Measurements from ENCODE around the gene ZDHHC6.

Gene ZDHHC6

GRCh38 chr10:112429654-112430230 lies 17.0 kb downstream of the ZDHHC6 start:
- no peak overlapping the region for H3K4me3 ChIP-seq (replicated peaks in 1 of 2; ENCODE audit: low read depth in 2 of 2, low read length in 2 of 2)
- DNase-seq (ENCODE audit: low read depth in 2 of 2), result no peak
- TF ChIP-seq, protein P1, sequence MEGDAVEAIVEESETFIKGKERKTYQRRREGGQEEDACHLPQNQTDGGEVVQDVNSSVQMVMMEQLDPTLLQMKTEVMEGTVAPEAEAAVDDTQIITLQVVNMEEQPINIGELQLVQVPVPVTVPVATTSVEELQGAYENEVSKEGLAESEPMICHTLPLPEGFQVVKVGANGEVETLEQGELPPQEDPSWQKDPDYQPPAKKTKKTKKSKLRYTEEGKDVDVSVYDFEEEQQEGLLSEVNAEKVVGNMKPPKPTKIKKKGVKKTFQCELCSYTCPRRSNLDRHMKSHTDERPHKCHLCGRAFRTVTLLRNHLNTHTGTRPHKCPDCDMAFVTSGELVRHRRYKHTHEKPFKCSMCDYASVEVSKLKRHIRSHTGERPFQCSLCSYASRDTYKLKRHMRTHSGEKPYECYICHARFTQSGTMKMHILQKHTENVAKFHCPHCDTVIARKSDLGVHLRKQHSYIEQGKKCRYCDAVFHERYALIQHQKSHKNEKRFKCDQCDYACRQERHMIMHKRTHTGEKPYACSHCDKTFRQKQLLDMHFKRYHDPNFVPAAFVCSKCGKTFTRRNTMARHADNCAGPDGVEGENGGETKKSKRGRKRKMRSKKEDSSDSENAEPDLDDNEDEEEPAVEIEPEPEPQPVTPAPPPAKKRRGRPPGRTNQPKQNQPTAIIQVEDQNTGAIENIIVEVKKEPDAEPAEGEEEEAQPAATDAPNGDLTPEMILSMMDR (IDR thresholded peaks at IDR 0.05; ENCODE audit: low read depth, low read length), result no peak

DNA sequence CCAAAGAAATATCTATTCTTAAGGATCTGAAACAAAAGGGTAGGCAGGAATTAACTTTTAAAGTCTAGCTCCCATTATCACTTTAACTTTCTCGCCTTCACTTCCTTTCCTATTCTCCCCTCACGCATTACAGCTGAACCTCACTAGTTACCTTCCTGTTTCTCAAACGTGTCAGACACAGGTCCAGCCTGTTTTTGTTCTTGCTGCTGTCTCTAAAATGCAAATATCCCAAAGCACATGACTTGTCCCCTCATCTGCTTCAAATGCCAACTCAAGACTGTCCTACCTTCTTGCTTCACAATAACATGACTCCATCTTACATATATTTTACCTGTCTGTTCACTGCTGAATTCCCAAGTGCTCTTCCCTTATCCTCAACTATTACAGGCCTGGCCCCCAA lies 17.6 kb downstream of the ZDHHC6 start:
- DNase-seq (ENCODE audit: low read depth in 2 of 2), result no peak
- no peak overlapping the region for H3K4me3 ChIP-seq (replicated peaks in 1 of 2; ENCODE audit: low read depth in 2 of 2, low read length in 2 of 2)
- TF ChIP-seq, protein P1 (IDR thresholded peaks at IDR 0.05; ENCODE audit: low read depth, low read length), result no peak

DNA sequence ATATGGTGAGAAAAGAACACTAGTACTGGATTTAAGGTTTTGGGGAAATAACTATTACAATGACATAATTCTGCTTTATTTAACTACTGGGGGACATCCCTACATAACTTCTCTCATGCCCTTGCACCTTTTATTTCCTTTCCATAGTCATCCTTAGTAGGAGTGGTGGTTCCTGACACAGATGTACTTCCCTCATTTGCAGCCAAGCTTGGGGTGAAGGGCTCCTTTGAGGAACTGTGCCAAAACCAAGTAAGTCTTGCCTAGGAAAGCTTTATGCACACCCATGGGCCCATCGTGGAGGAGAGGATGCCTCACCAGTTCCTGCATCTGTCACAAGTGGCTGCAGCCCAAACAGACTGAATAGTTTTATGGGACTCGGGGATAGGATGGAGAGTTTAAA lies 20.6 kb downstream of the ZDHHC6 start:
- DNase-seq (ENCODE audit: low read depth in 2 of 2), result no peak
- TF ChIP-seq, protein P1 (IDR thresholded peaks at IDR 0.05; ENCODE audit: low read depth, low read length), result no peak
- H3K4me3 ChIP-seq (replicated peaks in 1 of 2; ENCODE audit: low read depth in 2 of 2, low read length in 2 of 2), result no peak overlapping the region

- DNase-seq (ENCODE audit: low read depth in 2 of 2), result no peak
- TF ChIP-seq, protein P1 (IDR thresholded peaks at IDR 0.05; ENCODE audit: low read depth, low read length), result no peak
- no peak overlapping the region for H3K4me3 ChIP-seq (replicated peaks in 1 of 2; ENCODE audit: low read depth in 2 of 2, low read length in 2 of 2)
These were observed 22.1 kb downstream of the ZDHHC6 start for GRCh38 chr10:112424651-112425050.

GRCh38 chr10:112421731-112422130 lies 25.0 kb downstream of the ZDHHC6 start:
- TF ChIP-seq, protein P1 (IDR thresholded peaks at IDR 0.05; ENCODE audit: low read depth, low read length), result no peak
- no peak for DNase-seq (ENCODE audit: low read depth in 2 of 2)
- no peak overlapping the region for H3K4me3 ChIP-seq (replicated peaks in 1 of 2; ENCODE audit: low read depth in 2 of 2, low read length in 2 of 2)

GRCh38 chr10:112412696-112413095 lies 34.0 kb downstream of the ZDHHC6 start:
- DNase-seq (ENCODE audit: low read depth in 2 of 2), result no peak
- no peak overlapping the region for H3K4me3 ChIP-seq (replicated peaks in 1 of 2; ENCODE audit: low read depth in 2 of 2, low read length in 2 of 2)
- TF ChIP-seq, protein P1 (IDR thresholded peaks at IDR 0.05; ENCODE audit: low read depth, low read length), result no peak

GRCh38 chr10:112409755-112410154 lies 37.0 kb downstream of the ZDHHC6 start:
- TF ChIP-seq, protein P1 (IDR thresholded peaks at IDR 0.05; ENCODE audit: low read depth, low read length), result no peak
- H3K4me3 ChIP-seq (replicated peaks in 1 of 2; ENCODE audit: low read depth in 2 of 2, low read length in 2 of 2), result no peak overlapping the region
- DNase-seq (ENCODE audit: low read depth in 2 of 2), result no peak

All from cardiac fibroblast (primary cell).